ENCODE measurements around the gene LASP1NB.
A peak's percentile ranks its signal among the peaks of the same experiment; 100 is the strongest.
"Not testable (repeated sequence)": the region's sequence is repeated elsewhere in the genome, so short reads cannot be mapped to it uniquely, and the experiment has no call there.

The LASP1NB gene

GRCh38 chr17:38918129-38918913 lies 7.1 kb upstream of the LASP1NB start:
- DNase-seq: no peak

- no peak for DNase-seq
These were observed 6.5 kb upstream of the LASP1NB start for GRCh38 chr17:38918916-38919315.

- no peak for DNase-seq
These were observed 5.9 kb upstream of the LASP1NB start for GRCh38 chr17:38919316-38920078.

- DNase-seq: no peak
These were observed 4.8 kb upstream of the LASP1NB start for GRCh38 chr17:38920374-38921291.

- DNase-seq: no peak
These were observed 3.5 kb upstream of the LASP1NB start for GRCh38 chr17:38921756-38922411.

GRCh38 chr17:38922538-38923297 lies 2.7 kb upstream of the LASP1NB start:
- peak in 1 of 2 donors; percentile 41 for DNase-seq

GRCh38 chr17:38926293-38927070 lies 1.1 kb downstream of the LASP1NB start:
- no peak for DNase-seq

- not testable (repeated sequence) for DNase-seq
These were observed 5.4 kb downstream of the LASP1NB start for GRCh38 chr17:38930782-38931181.

GRCh38 chr17:38933962-38934361 lies 8.5 kb downstream of the LASP1NB start:
- not testable (repeated sequence) for DNase-seq

- no peak for DNase-seq
These were observed 14.6 kb downstream of the LASP1NB start for GRCh38 chr17:38939987-38940386.

GRCh38 chr17:38940404-38940803 lies 15.0 kb downstream of the LASP1NB start:
- no peak for DNase-seq

GRCh38 chr17:38942696-38943334 lies 17.4 kb downstream of the LASP1NB start:
- DNase-seq: no peak

GRCh38 chr17:38943607-38944006 lies 18.2 kb downstream of the LASP1NB start:
- DNase-seq: no peak

- DNase-seq: no peak
These were observed 21.8 kb downstream of the LASP1NB start for GRCh38 chr17:38947189-38947588.

GRCh38 chr17:38953800-38954199 lies 28.4 kb downstream of the LASP1NB start:
- not testable (repeated sequence) for DNase-seq

GRCh38 chr17:38958326-38958725 lies 32.9 kb downstream of the LASP1NB start:
- no peak for DNase-seq

GRCh38 chr17:38958756-38959155 lies 33.3 kb downstream of the LASP1NB start:
- DNase-seq: no peak

GRCh38 chr17:38959508-38959907 lies 34.1 kb downstream of the LASP1NB start:
- no peak for DNase-seq

GRCh38 chr17:38960402-38960801 lies 35.0 kb downstream of the LASP1NB start:
- DNase-seq: no peak

- DNase-seq: no peak
These were observed 36.0 kb downstream of the LASP1NB start for GRCh38 chr17:38961413-38961812.
